Measurements from ENCODE around the gene ELF2.

GRCh38 chr4:139223682-139224317 lies 46.8 kb upstream of the ELF2 start:
- TF ChIP-seq CTCF (IDR thresholded peaks at IDR 0.05; ENCODE audit: borderline replicate concordance, extremely low read depth, low read length, poor library complexity, severe bottlenecking): no peak
- no peak for TF ChIP-seq EZH2 (IDR thresholded peaks at IDR 0.05; ENCODE audit: borderline replicate concordance, low read depth, low read length, severe bottlenecking)

All from DND-41 (cell line).